Left ventricle myocardium inferior (tissue), 1 donor: Measurements from ENCODE around the gene CSF2RB. TPM values are rescaled to one million over a fixed set of nuclear protein-coding genes. Genes with fewer than 3 reads are reported as not detected.

Source experiments
- DNase-seq: peaks from one replicate; pipeline ENCODE4 v3.0.0-alpha.2; 2020
- H3K27ac ChIP-seq: fragments of 200-600 bp; replicated peaks from 2 replicates; pipeline ENCODE4 v1.8.0; 2021
- H3K27me3 ChIP-seq: fragments of 200-600 bp; 2 replicates; pipeline ENCODE4 v1.8.0; 2021; ENCODE audit warnings: low read depth
- H3K36me3 ChIP-seq: fragments of 200-600 bp; 2 replicates; pipeline ENCODE4 v1.8.0; 2021
- H3K4me1 ChIP-seq: fragments of 200-600 bp; 2 replicates; pipeline ENCODE4 v1.8.0; 2021
- H3K4me3 ChIP-seq: fragments of 200-600 bp; 2 replicates; pipeline ENCODE4 v1.8.0; 2021; ENCODE audit warnings: mild to moderate bottlenecking, moderate library complexity
- H3K9me3 ChIP-seq: fragments of 200-600 bp; replicated peaks from 2 replicates; pipeline ENCODE4 v1.8.0; 2021
- CTCF ChIP-seq: fragments of 200-600 bp; IDR thresholded peaks from 2 replicates; pipeline ENCODE4 v1.8.0; 2021; ENCODE audit warnings: antibody characterized with exemption, mild to moderate bottlenecking, borderline replicate concordance
- intact Hi-C: fragments of 100-400 bp; cut with micrococcal nuclease; formaldehyde crosslinking; loops from one replicate; pipeline ENCODE4 v1.11.0; 2022
- total RNA-seq: library from RNA; stranded (reverse); fragmentation: NEBNext Ultra II Directional; extraction: Animal tissue kit (Norgen Biotek cat#: 25700); gene quantifications from one replicate; pipeline ENCODE4 v1.2.1, GENCODE V29; 2021
- donor health status: DM: no; HTN: yes; CAD: no; lungs with severe emphysema.

CSF2RB gene
- total RNA-seq, 1 donor from 2014 or later = 2.8 TPM

GRCh38 chr22:36891646-36892045 is 21.8 kb upstream of the CSF2RB start:
- TF ChIP-seq CTCF = no peak

GRCh38 chr22:36892292-36892691 is 21.1 kb upstream of the CSF2RB start:
- H3K27me3 ChIP-seq = peaks cover 10% of the 10 kb centered on the region
- H3K36me3 ChIP-seq = no peaks in the 10 kb centered on the region
- intact Hi-C loops = no loop called here
- no peak for TF ChIP-seq CTCF
- no peak overlapping the region for H3K4me3 ChIP-seq
- H3K9me3 ChIP-seq = peaks cover 18% of the 10 kb centered on the region
- H3K4me1 ChIP-seq = no peaks in the 10 kb centered on the region
- no peak for DNase-seq
- H3K27ac ChIP-seq = no peak overlapping the region

More at GRCh38 chr22:36891646-36892045, 21.8 kb upstream of the CSF2RB start:
- Histone ChIP-seq H3K4me3 (no peak overlapping the region), H3K9me3 (peaks cover 17% of the 10 kb centered on the region), H3K27ac (no peak overlapping the region), H3K4me1 (no peaks in the 10 kb centered on the region), H3K36me3 (no peaks in the 10 kb centered on the region), H3K27me3 (peaks cover 9% of the 10 kb centered on the region)
- no peak for DNase-seq
- intact Hi-C loops = no loop called here

DNA sequence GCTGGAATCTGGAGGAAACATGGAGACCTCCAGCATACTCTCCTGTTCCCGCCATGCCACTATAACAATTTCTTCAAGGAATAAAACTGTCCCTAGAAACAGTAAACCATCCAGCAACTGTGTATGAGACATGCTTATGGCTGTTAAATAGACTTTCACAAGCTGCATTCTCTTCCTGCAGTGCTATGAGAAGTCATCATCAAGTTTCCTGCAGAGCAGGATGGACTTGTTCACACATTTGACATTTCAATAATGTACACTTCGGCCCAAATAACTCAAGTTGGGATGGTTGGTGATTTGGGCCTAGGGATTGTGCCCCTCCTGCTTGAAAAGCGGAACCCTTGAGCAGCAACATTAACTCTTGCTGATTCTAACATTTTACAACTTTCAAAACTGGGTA is 20.2 kb upstream of the CSF2RB start:
- TF ChIP-seq CTCF = no peak
- peaks cover 22% of the 10 kb centered on the region for H3K9me3 ChIP-seq
- H3K27me3 ChIP-seq = peaks cover 15% of the 10 kb centered on the region
- no peaks in the 10 kb centered on the region for H3K4me1 ChIP-seq
- H3K4me3 ChIP-seq = no peak overlapping the region
- DNase-seq = no peak
- intact Hi-C loops = no loop called here
- H3K36me3 ChIP-seq = no peaks in the 10 kb centered on the region
- H3K27ac ChIP-seq = no peak overlapping the region

- H3K27me3 ChIP-seq = peaks cover 24% of the 10 kb centered on the region
- no peak overlapping the region for H3K27ac ChIP-seq
- H3K4me3 ChIP-seq = no peak overlapping the region
- intact Hi-C loops = no loop called here
- peaks cover 19% of the 10 kb centered on the region for H3K9me3 ChIP-seq
- H3K4me1 ChIP-seq = no peaks in the 10 kb centered on the region
- no peak for TF ChIP-seq CTCF
- no peak for DNase-seq
- H3K36me3 ChIP-seq = no peaks in the 10 kb centered on the region
Observed at GRCh38 chr22:36894266-36894665, 19.2 kb upstream of the CSF2RB start.

DNA sequence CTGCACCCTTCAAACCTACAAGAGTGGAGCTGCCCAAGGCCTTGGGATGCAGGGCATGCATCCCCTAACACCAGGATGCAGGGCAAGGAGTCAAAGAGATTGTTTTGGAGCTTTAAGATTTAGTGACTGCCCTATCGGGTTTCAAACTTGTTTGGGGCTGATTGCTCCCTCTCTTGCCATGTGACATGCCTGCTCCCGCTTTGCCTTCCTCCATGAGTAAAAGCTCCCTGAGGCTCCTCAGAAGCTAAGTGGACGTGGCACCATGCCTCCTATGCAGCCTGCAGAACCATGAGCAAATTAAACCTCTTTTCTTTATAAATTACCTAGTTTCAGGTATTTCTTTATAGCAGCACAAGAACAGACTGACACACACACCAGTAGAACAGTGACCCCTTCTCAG is 15.8 kb upstream of the CSF2RB start:
- H3K9me3 ChIP-seq = peaks cover 32% of the 10 kb centered on the region
- intact Hi-C loops = no loop called here
- no peaks in the 10 kb centered on the region for H3K36me3 ChIP-seq
- H3K27ac ChIP-seq = no peak overlapping the region
- H3K4me3 ChIP-seq = no peak overlapping the region
- DNase-seq = no peak
- TF ChIP-seq CTCF = no peak
- H3K27me3 ChIP-seq = peaks cover 54% of the 10 kb centered on the region
- H3K4me1 ChIP-seq = no peaks in the 10 kb centered on the region

DNA sequence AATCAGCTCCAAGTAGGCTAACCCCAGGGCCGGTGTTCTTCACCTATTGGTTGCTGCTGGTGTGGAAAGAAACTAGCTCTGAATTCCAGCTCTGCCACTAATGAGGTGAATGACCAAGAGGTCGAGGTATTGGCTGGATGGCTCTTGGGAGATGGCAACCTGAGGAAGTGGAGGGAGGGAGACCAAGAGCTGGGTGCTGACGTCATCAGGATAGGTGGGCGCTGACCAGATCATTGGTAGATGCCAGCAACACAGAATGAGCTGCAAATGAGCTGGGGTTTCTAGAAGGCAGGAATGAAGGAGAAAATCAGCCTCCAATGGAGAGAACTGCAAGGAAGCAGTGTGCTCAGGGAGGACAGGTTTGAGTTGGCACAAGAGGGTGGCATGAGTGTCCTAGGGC is 14.7 kb upstream of the CSF2RB start:
- H3K36me3 ChIP-seq = no peaks in the 10 kb centered on the region
- peaks cover 32% of the 10 kb centered on the region for H3K9me3 ChIP-seq
- peaks cover 61% of the 10 kb centered on the region for H3K27me3 ChIP-seq
- TF ChIP-seq CTCF = no peak
- no peak overlapping the region for H3K4me3 ChIP-seq
- intact Hi-C loops = no loop called here
- no peaks in the 10 kb centered on the region for H3K4me1 ChIP-seq
- no peak for DNase-seq
- H3K27ac ChIP-seq = no peak overlapping the region
